Measurements from ENCODE around the gene DCLK2. TPM values are rescaled to one million over a fixed set of nuclear protein-coding genes. Genes with fewer than 3 reads are reported as not detected.

The DCLK2 gene
- total RNA-seq, 1 donor from 2014 or later = 12.6 TPM

DNA sequence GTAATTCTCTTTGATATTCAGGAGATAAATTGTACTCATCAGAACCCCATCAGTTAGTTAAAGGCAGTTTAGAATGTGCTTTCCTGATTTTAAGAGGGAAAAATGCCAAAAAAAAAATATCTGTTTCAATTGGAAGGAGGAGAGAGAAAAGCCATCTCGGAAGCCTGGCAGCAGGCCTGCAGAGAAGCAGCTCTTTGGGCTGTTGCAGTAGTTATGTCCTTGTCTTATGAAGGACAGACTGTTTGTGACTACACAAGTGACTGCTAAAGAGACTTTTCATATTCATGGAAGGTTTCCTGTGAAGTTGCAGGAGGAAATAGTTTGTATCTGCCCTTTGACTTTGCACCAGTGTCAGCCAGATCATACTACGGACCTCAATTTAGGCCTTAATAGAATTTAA lies 88.8 kb downstream of the DCLK2 start:
- Mint-ChIP-seq H3K4me1 (ENCODE audit: unreplicated experiment) (peaks cover 30% of the 10 kb centered on the region), H3K9me3 (ENCODE audit: unreplicated experiment) (no peaks in the 10 kb centered on the region), H3K27ac (ENCODE audit: unreplicated experiment) (no peak overlapping the region), H3K27me3 (ENCODE audit: unreplicated experiment) (no peaks in the 10 kb centered on the region), H3K36me3 (ENCODE audit: unreplicated experiment) (peaks cover 6% of the 10 kb centered on the region), H3K4me3 (ENCODE audit: unreplicated experiment) (no peak overlapping the region)
- no peak for DNase-seq (ENCODE audit: extremely low spot score, unreplicated experiment)
- TF ChIP-seq, protein P1, sequence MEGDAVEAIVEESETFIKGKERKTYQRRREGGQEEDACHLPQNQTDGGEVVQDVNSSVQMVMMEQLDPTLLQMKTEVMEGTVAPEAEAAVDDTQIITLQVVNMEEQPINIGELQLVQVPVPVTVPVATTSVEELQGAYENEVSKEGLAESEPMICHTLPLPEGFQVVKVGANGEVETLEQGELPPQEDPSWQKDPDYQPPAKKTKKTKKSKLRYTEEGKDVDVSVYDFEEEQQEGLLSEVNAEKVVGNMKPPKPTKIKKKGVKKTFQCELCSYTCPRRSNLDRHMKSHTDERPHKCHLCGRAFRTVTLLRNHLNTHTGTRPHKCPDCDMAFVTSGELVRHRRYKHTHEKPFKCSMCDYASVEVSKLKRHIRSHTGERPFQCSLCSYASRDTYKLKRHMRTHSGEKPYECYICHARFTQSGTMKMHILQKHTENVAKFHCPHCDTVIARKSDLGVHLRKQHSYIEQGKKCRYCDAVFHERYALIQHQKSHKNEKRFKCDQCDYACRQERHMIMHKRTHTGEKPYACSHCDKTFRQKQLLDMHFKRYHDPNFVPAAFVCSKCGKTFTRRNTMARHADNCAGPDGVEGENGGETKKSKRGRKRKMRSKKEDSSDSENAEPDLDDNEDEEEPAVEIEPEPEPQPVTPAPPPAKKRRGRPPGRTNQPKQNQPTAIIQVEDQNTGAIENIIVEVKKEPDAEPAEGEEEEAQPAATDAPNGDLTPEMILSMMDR (IDR thresholded peaks at IDR 0.05) = no peak

- Mint-ChIP-seq H3K27ac (ENCODE audit: unreplicated experiment) (peak overlapping the region; percentile 87), H3K36me3 (ENCODE audit: unreplicated experiment) (no peaks in the 10 kb centered on the region), H3K4me1 (ENCODE audit: unreplicated experiment) (peaks cover 63% of the 10 kb centered on the region), H3K4me3 (ENCODE audit: unreplicated experiment) (peak overlapping the region; percentile 2), H3K9me3 (ENCODE audit: unreplicated experiment) (no peaks in the 10 kb centered on the region), H3K27me3 (ENCODE audit: unreplicated experiment) (no peaks in the 10 kb centered on the region)
- DNase-seq (ENCODE audit: extremely low spot score, unreplicated experiment) = no peak
- TF ChIP-seq, protein P1 (IDR thresholded peaks at IDR 0.05) = no peak
Observed at GRCh38 chr4:150173432-150173861, 95.2 kb downstream of the DCLK2 start.

DNA sequence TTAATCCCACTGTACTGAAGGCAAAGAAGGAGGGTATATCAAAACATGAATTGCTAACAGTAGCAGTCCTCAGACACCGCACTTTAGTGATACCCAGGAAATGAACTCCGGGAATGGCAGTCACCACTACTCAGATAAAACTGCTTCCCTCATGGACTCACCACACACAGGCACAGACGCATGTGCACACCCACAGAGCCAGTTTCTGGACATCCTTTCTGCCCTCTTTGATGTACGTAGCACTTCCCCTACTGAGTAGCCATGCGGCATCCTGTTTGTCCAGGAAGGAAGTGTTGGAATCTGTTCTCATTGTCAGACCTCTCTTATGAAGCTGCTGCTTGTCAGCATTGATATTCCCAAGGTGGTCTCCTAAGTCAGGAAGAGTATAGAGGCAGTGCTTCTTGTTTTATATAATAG lies 95.7 kb downstream of the DCLK2 start:
- peak overlapping the region; percentile 87 for H3K27ac Mint-ChIP-seq (ENCODE audit: unreplicated experiment)
- peaks cover 67% of the 10 kb centered on the region for H3K4me1 Mint-ChIP-seq (ENCODE audit: unreplicated experiment)
- DNase-seq (ENCODE audit: extremely low spot score, unreplicated experiment) = no peak
- no peaks in the 10 kb centered on the region for H3K27me3 Mint-ChIP-seq (ENCODE audit: unreplicated experiment)
- no peaks in the 10 kb centered on the region for H3K9me3 Mint-ChIP-seq (ENCODE audit: unreplicated experiment)
- TF ChIP-seq, protein P1 (IDR thresholded peaks at IDR 0.05) = no peak
- H3K4me3 Mint-ChIP-seq (ENCODE audit: unreplicated experiment) = no peak overlapping the region
- H3K36me3 Mint-ChIP-seq (ENCODE audit: unreplicated experiment) = no peaks in the 10 kb centered on the region

GRCh38 chr4:150176547-150176946 lies 98.3 kb downstream of the DCLK2 start:
- Mint-ChIP-seq H3K4me1 (ENCODE audit: unreplicated experiment) (peaks cover 66% of the 10 kb centered on the region), H3K27me3 (ENCODE audit: unreplicated experiment) (no peaks in the 10 kb centered on the region), H3K9me3 (ENCODE audit: unreplicated experiment) (no peaks in the 10 kb centered on the region), H3K36me3 (ENCODE audit: unreplicated experiment) (no peaks in the 10 kb centered on the region), H3K27ac (ENCODE audit: unreplicated experiment) (peak overlapping the region; percentile 81), H3K4me3 (ENCODE audit: unreplicated experiment) (no peak overlapping the region)
- TF ChIP-seq, protein P1 (IDR thresholded peaks at IDR 0.05) = no peak
- DNase-seq (ENCODE audit: extremely low spot score, unreplicated experiment) = no peak

- Mint-ChIP-seq H3K27me3 (ENCODE audit: unreplicated experiment) (no peaks in the 10 kb centered on the region), H3K4me3 (ENCODE audit: unreplicated experiment) (peak overlapping the region; percentile 11), H3K9me3 (ENCODE audit: unreplicated experiment) (no peaks in the 10 kb centered on the region), H3K27ac (ENCODE audit: unreplicated experiment) (peak overlapping the region; percentile 81), H3K36me3 (ENCODE audit: unreplicated experiment) (no peaks in the 10 kb centered on the region), H3K4me1 (ENCODE audit: unreplicated experiment) (peaks cover 70% of the 10 kb centered on the region)
- TF ChIP-seq, protein P1 (IDR thresholded peaks at IDR 0.05) = no peak
- DNase-seq (ENCODE audit: extremely low spot score, unreplicated experiment) = no peak
Observed at GRCh38 chr4:150178161-150178560, 99.9 kb downstream of the DCLK2 start.
